H9 (cell line): ENCODE results near the gene DEUP1. TPM values are rescaled to one million over a fixed set of nuclear protein-coding genes. Genes with fewer than 3 reads are reported as not detected.
A peak's percentile ranks its signal among the peaks of the same experiment; 100 is the strongest.

Source experiments
- DNase-seq: peaks from one replicate; pipeline ENCODE4 v3.0.0-alpha.2; 2017
- H2AFZ ChIP-seq: one replicate; pipeline ENCODE4 v1.6.1; 2013; ENCODE audit warnings: mild to moderate bottlenecking, low read length, control low read depth, moderate library complexity
- H2AK5ac ChIP-seq: 2 replicates; pipeline ENCODE4 v1.6.1; 2013; ENCODE audit warnings: low read length, control low read depth, mixed read lengths; ENCODE audit not compliant: insufficient read length
- H2BK120ac ChIP-seq: one replicate; pipeline ENCODE4 v1.6.1; 2013; ENCODE audit warnings: low read depth, mild to moderate bottlenecking, low read length, control low read depth, inconsistent platforms; ENCODE audit not compliant: poor library complexity, severe bottlenecking
- H2BK12ac ChIP-seq: 2 replicates; pipeline ENCODE4 v1.6.1; 2013; ENCODE audit warnings: low read length, control low read depth, mixed read lengths, low read depth; ENCODE audit not compliant: insufficient read length
- H2BK15ac ChIP-seq: 2 replicates; pipeline ENCODE4 v1.6.1; 2013; ENCODE audit warnings: low read depth, low read length, control low read depth
- H2BK20ac ChIP-seq: one replicate; pipeline ENCODE4 v1.6.1; 2013; ENCODE audit warnings: low read depth, mild to moderate bottlenecking, low read length, control low read depth, inconsistent platforms; ENCODE audit not compliant: poor library complexity, severe bottlenecking
- H2BK5ac ChIP-seq: 2 replicates; pipeline ENCODE4 v1.6.1; 2013; ENCODE audit warnings: low read length, control low read depth, mixed read lengths; ENCODE audit not compliant: insufficient read length
- H3K14ac ChIP-seq: 2 replicates; pipeline ENCODE4 v1.6.1; 2013; ENCODE audit warnings: low read length, control low read depth; ENCODE audit not compliant: insufficient read depth
- H3K18ac ChIP-seq: 2 replicates; pipeline ENCODE4 v1.6.1; 2013; ENCODE audit warnings: low read depth, mild to moderate bottlenecking, mixed read lengths, low read length, control low read depth; ENCODE audit not compliant: insufficient read length
- H3K23ac ChIP-seq: 2 replicates; pipeline ENCODE4 v1.6.1; 2013; ENCODE audit warnings: low read length, control low read depth, mixed read lengths, low read depth; ENCODE audit not compliant: insufficient read length
- H3K23me2 ChIP-seq: 2 replicates; pipeline ENCODE4 v1.6.1; 2013; ENCODE audit warnings: low read depth, mild to moderate bottlenecking, mixed read lengths, low read length, control low read depth; ENCODE audit not compliant: insufficient read length, poor library complexity, severe bottlenecking
- H3K27ac ChIP-seq: 2 replicates; pipeline ENCODE4 v1.5.1; 2013; ENCODE audit warnings: low read length, control low read depth, mixed read lengths, low read depth; ENCODE audit not compliant: insufficient read length
- H3K27me3 ChIP-seq: 2 replicates; pipeline ENCODE4 v1.6.1; 2013; ENCODE audit warnings: low read length, control low read depth, inconsistent platforms; ENCODE audit not compliant: insufficient read depth
- H3K4ac ChIP-seq: 2 replicates; pipeline ENCODE4 v1.6.1; 2013; ENCODE audit warnings: low read depth, mild to moderate bottlenecking, control low read depth, inconsistent platforms, low read length, moderate library complexity
- H3K4me1 ChIP-seq: 2 replicates; pipeline ENCODE4 v1.6.1; 2013; ENCODE audit warnings: low read length, control low read depth, inconsistent platforms; ENCODE audit not compliant: insufficient read depth
- H3K4me2 ChIP-seq: 2 replicates; pipeline ENCODE4 v1.6.1; 2013; ENCODE audit warnings: low read length, control low read depth, mixed read lengths; ENCODE audit not compliant: insufficient read length, insufficient read depth
- H3K56ac ChIP-seq: 2 replicates; pipeline ENCODE4 v1.6.1; 2013; ENCODE audit warnings: low read depth, mild to moderate bottlenecking, mixed read lengths, low read length, control low read depth; ENCODE audit not compliant: insufficient read length
- H3K79me1 ChIP-seq: 2 replicates; pipeline ENCODE4 v1.6.1; 2013; ENCODE audit warnings: low read depth, mild to moderate bottlenecking, moderate library complexity, low read length, control low read depth, inconsistent platforms; ENCODE audit not compliant: insufficient read depth, poor library complexity, severe bottlenecking
- H3K79me2 ChIP-seq: 2 replicates; pipeline ENCODE4 v1.6.1; 2013; ENCODE audit warnings: low read length, control low read depth, inconsistent platforms; ENCODE audit not compliant: insufficient read depth
- H3K9ac ChIP-seq: 2 replicates; pipeline ENCODE4 v1.6.1; 2013; ENCODE audit warnings: low read length, control low read depth, mixed read lengths; ENCODE audit not compliant: insufficient read length; ENCODE audit errors: extremely low read depth
- H3K9me3 ChIP-seq: one replicate; pipeline ENCODE4 v1.6.1; 2013; ENCODE audit warnings: low read depth, low read length, inconsistent platforms; ENCODE audit not compliant: control insufficient read depth
- H3T11ph ChIP-seq: one replicate; pipeline ENCODE4 v1.6.1; 2013; ENCODE audit warnings: mild to moderate bottlenecking, low read length, control low read depth, inconsistent platforms
- H4K20me1 ChIP-seq: one replicate; pipeline ENCODE4 v1.6.1; 2013; ENCODE audit not compliant: control insufficient read depth, insufficient read length, insufficient read depth
- H4K5ac ChIP-seq: 2 replicates; pipeline ENCODE4 v1.6.1; 2013; ENCODE audit warnings: low read depth, mild to moderate bottlenecking, mixed read lengths, low read length, control low read depth; ENCODE audit not compliant: insufficient read length
- H4K8ac ChIP-seq: replicated peaks from 2 replicates; pipeline ENCODE4 v1.6.1; 2013; ENCODE audit warnings: low read length, control low read depth, mixed read lengths, low read depth; ENCODE audit not compliant: insufficient read length
- H4K91ac ChIP-seq: 2 replicates; pipeline ENCODE4 v1.6.1; 2013; ENCODE audit warnings: low read depth, mild to moderate bottlenecking, moderate library complexity, mixed read lengths, low read length, control low read depth; ENCODE audit not compliant: insufficient read length
- H3K27ac Mint-ChIP-seq, 3 experiments: 2 replicates in 2 of 3; 3 replicates in 1 of 3; pipeline ENCODE4 v1.8.0; 2020 to 2021; ENCODE audit warnings: mixed read lengths in 3 of 3, mild to moderate bottlenecking in 1 of 3, moderate library complexity in 1 of 3
- H3K27me3 Mint-ChIP-seq: 2 replicates; pipeline ENCODE4 v1.8.0; 2021; ENCODE audit warnings: low read depth, mild to moderate bottlenecking, moderate library complexity, mixed read lengths
- H3K36me3 Mint-ChIP-seq, 3 experiments: 2 replicates in 2 of 3; 3 replicates in 1 of 3; pipeline ENCODE4 v1.8.0; 2020 to 2021; ENCODE audit warnings: low read depth in 3 of 3, mixed read lengths in 3 of 3; ENCODE audit not compliant: insufficient read depth in 1 of 3
- H3K4me1 Mint-ChIP-seq, 2 experiments: 2 replicates each; pipeline ENCODE4 v1.8.0; 2020; ENCODE audit warnings: mixed read lengths in 2 of 2
- H3K4me3 Mint-ChIP-seq, 2 experiments: 2 replicates in 1 of 2; 3 replicates in 1 of 2; pipeline ENCODE4 v1.8.0; 2020 to 2021; ENCODE audit warnings: mild to moderate bottlenecking in 2 of 2, mixed read lengths in 2 of 2, moderate library complexity in 1 of 2
- H3K9me3 Mint-ChIP-seq, 2 experiments: 2 replicates in 1 of 2; 3 replicates in 1 of 2; pipeline ENCODE4 v1.8.0; 2020; ENCODE audit warnings: mild to moderate bottlenecking in 2 of 2, mixed read lengths in 2 of 2, moderate library complexity in 1 of 2
- CTCF ChIP-seq: fragments of 200-600 bp; sonication (generic); conservative IDR thresholded peaks from 3 replicates; pipeline ENCODE4 v1.8.0; 2021; ENCODE audit warnings: antibody characterized with exemption, mild to moderate bottlenecking
- WGBS: extraction: QIAGEN DNeasy Blood & Tissue Kit; methylation state at CpG from one replicate; pipeline ENCODE4 v1.1.7; 2013; ENCODE audit warnings: missing lambda C conversion rate, low lambda C conversion rate, mixed read lengths; ENCODE audit not compliant: insufficient read length; ENCODE audit errors: extremely low coverage; 5-methylcytosine and 5-hydroxymethylcytosine counted together
- total RNA-seq: library from RNA; stranded (reverse); gene quantifications from 2 replicates; pipeline ENCODE4 v1.2.1, GENCODE V29; 2021

Gene DEUP1
- total RNA-seq, 1 experiment from 2014 or later: 0.22 TPM

GRCh38 chr11:93481696-93482095, 151.2 kb downstream of the DEUP1 start:
- Histone ChIP-seq H2BK120ac (no peak overlapping the region), H3K4ac (no peak overlapping the region), H2BK5ac (no peak overlapping the region), H4K91ac (no peak overlapping the region), H3K18ac (no peak overlapping the region), H3K9me3 (no peaks in the 10 kb centered on the region), H2AK5ac (no peak overlapping the region), H3T11ph (no peak overlapping the region), H3K23me2 (no peaks in the 10 kb centered on the region), H4K20me1 (no peaks in the 10 kb centered on the region), H3K27ac (no peak overlapping the region), H3K27me3 (no peaks in the 10 kb centered on the region), H3K9ac (no peak overlapping the region), H3K23ac (no peak overlapping the region), H3K4me2 (no peak overlapping the region), H2BK12ac (no peak overlapping the region), H4K5ac (no peak overlapping the region), H2BK20ac (no peak overlapping the region), H2AFZ (no peak overlapping the region), H3K14ac (no peak overlapping the region; the same call in 1 of the 2 replicates), H3K79me2 (no peaks in the 10 kb centered on the region), H3K4me1 (peaks cover 14% of the 10 kb centered on the region; the same call in 1 of the 2 replicates), H3K56ac (no peak overlapping the region), H3K79me1 (no peaks in the 10 kb centered on the region), H4K8ac (no peak overlapping the region), H2BK15ac (no peak overlapping the region)
- Mint-ChIP-seq H3K9me3 (no peaks in the 10 kb centered on the region), H3K36me3 (peaks cover 4 to 17% (median 5%) of the 10 kb centered on the region in 3 experiments), H3K4me1 (peaks cover 52 to 55% of the 10 kb centered on the region in 2 experiments), H3K4me3 (no peak overlapping the region), H3K27me3 (no peaks in the 10 kb centered on the region), H3K27ac (peak overlapping the region; percentile 16 to 53 (median 21); a peak in 3 of 7 replicates)
- no peak for TF ChIP-seq CTCF
- WGBS: no CpG with 5 or more reads among the region's 6 CpGs
- DNase-seq: no peak
